Activated CD4-positive, alpha-beta T cell treated with anti-CD3 and anti-CD28 coated beads, Interleukin-2, amount 50 U/mL, for 48 hours (primary cell): ENCODE measurements around the gene ARHGAP27.
A peak's percentile ranks its signal among the peaks of the same experiment; 100 is the strongest.
"Not testable (repeated sequence)": the region's sequence is repeated elsewhere in the genome, so short reads cannot be mapped to it uniquely, and the experiment has no call there.

Source experiments
- DNase-seq, 2 experiments: peaks; one replicate each; pipeline ENCODE4 v3.0.0-alpha.2; 2020

The ARHGAP27 gene

GRCh38 chr17:45446872-45447625 lies 14.4 kb upstream of the ARHGAP27 start:
- not testable (repeated sequence) for DNase-seq

- DNase-seq: peak; percentile 47 to 59
Observed at GRCh38 chr17:45445901-45446743, 13.5 kb upstream of the ARHGAP27 start.

GRCh38 chr17:45444856-45445820 lies 12.5 kb upstream of the ARHGAP27 start:
- not testable (repeated sequence) for DNase-seq

GRCh38 chr17:45444301-45444700 lies 11.6 kb upstream of the ARHGAP27 start:
- not testable (repeated sequence) for DNase-seq

GRCh38 chr17:45443371-45444260 lies 10.9 kb upstream of the ARHGAP27 start:
- DNase-seq: not testable (repeated sequence)

- DNase-seq: no peak
Observed at GRCh38 chr17:45441526-45442310, 9.0 kb upstream of the ARHGAP27 start.

- DNase-seq: peak; percentile 31 to 51
Observed at GRCh38 chr17:45440839-45441515, 8.3 kb upstream of the ARHGAP27 start.

GRCh38 chr17:45440161-45440778 lies 7.6 kb upstream of the ARHGAP27 start:
- no peak for DNase-seq

- no peak for DNase-seq
Observed at GRCh38 chr17:45438931-45439610, 6.4 kb upstream of the ARHGAP27 start.

GRCh38 chr17:45437465-45438283 lies 5.0 kb upstream of the ARHGAP27 start:
- DNase-seq: no peak

GRCh38 chr17:45436625-45437464 lies 4.2 kb upstream of the ARHGAP27 start:
- no peak for DNase-seq

GRCh38 chr17:45436161-45436560 lies 3.5 kb upstream of the ARHGAP27 start:
- no peak for DNase-seq

GRCh38 chr17:45435481-45435880 lies 2.8 kb upstream of the ARHGAP27 start:
- DNase-seq: no peak

- no peak for DNase-seq
Observed at GRCh38 chr17:45433159-45433535, 477 bp upstream of the ARHGAP27 start.

- peak; percentile 83 to 87 for DNase-seq
Observed at GRCh38 chr17:45431531-45432404, 902 bp downstream of the ARHGAP27 start.
